Activated gamma-delta T cell treated with Interleukin-2 at 50 U/mL for 16 hours (primary cell): ENCODE data around the gene SOHLH2.

ENCODE experiments used
- DNase-seq: peaks from one replicate; pipeline ENCODE4 v3.0.0-alpha.2; 2020

SOHLH2 gene

GRCh38 chr13:36130552-36131221 is 83.7 kb downstream of the SOHLH2 start:
- DNase-seq = no peak

GRCh38 chr13:36130193-36130551 is 84.2 kb downstream of the SOHLH2 start:
- DNase-seq = no peak

- DNase-seq = no peak
Observed at GRCh38 chr13:36129539-36129938, 84.8 kb downstream of the SOHLH2 start.

GRCh38 chr13:36126491-36126890 is 87.9 kb downstream of the SOHLH2 start:
- DNase-seq = no peak

- no peak for DNase-seq
Observed at GRCh38 chr13:36125841-36126240, 88.5 kb downstream of the SOHLH2 start.

- DNase-seq = no peak
Observed at GRCh38 chr13:36124236-36124822, 90.0 kb downstream of the SOHLH2 start.
